OCI-M1 (cell line): ENCODE data around the gene IFT25.

Source experiments
- DNase-seq: peaks from one replicate; lab custom pipeline; 2025; lab: John Stamatoyannopoulos, UW

The IFT25 gene

GRCh38 chr1:53929246-53929960 lies 16.1 kb downstream of the IFT25 start:
- DNase-seq, result no peak

DNA sequence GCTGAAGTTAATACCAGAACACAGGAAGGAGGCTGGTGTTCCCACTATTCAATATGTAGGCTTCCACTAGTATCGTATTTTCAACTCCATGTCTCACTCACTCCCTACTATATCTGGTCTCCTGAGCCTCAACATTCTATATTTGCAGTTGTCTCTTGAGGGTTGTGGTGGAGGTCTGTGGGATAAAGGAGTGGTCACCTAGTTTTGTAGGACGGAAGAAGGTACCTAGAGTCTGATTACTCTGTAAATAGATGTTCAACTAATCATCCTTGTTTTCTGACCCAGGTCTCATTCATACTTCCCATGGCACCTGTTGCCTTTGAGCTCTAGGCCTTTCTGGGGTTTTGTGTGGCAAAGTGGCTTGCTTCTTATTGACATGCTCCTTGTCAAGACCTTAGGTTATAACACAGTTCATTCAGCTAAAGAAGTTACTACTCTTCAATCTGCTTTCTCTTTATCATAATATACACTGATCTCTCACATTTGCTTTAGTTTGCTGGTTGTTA lies 18.1 kb downstream of the IFT25 start:
- no peak for DNase-seq

- DNase-seq, result peak; percentile 49
Observed at GRCh38 chr1:53919675-53920066, 25.8 kb downstream of the IFT25 start.

- no peak for DNase-seq
Observed at GRCh38 chr1:53918343-53918742, 27.2 kb downstream of the IFT25 start.

- DNase-seq, result peak; percentile 12
Observed at GRCh38 chr1:53913352-53914033, 32.0 kb downstream of the IFT25 start.

DNA sequence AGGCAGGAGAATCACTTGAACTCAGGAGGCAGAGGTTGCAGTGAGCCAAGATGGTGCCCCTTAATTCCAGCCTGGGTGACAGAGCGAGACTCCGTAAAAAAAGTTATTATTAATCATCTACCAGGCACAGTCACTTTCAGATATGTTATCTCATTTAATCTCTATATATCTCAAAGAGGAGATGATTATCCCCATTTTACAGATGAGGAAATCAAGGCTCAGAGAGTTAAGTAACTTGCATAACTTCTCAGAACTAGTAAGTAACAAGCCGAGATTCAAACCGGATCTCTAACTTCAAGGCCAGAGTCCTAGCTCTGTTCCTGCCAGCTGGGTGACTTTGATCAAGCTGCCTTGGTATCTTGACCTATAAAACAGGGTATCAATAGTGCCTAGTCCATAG lies 34.1 kb downstream of the IFT25 start:
- DNase-seq, result no peak

- no peak for DNase-seq
Observed at GRCh38 chr1:53909946-53910345, 35.6 kb downstream of the IFT25 start.

GRCh38 chr1:53906121-53906520 lies 39.4 kb downstream of the IFT25 start:
- no peak for DNase-seq

DNA sequence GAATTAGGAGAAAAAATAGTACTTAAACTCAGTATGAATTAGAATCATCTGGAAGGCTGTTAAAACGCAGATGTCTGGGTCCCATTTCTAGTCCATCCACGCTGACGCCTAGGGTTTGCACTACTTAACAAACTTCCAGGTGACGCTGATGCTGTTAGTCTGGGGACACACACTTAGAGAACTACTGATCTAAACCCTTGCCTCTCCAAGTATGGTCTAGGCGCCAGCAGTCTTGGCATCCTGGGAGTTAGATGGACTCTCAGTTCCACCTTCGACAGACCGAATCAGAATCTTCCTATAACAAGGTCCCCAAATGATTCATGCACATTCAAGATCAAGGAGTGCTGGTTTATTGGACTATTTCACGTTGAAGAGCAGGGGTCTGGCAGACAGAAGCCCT lies 40.0 kb downstream of the IFT25 start:
- no peak for DNase-seq

- DNase-seq, result no peak
Observed at GRCh38 chr1:53902235-53903138, 43.0 kb downstream of the IFT25 start.

DNA sequence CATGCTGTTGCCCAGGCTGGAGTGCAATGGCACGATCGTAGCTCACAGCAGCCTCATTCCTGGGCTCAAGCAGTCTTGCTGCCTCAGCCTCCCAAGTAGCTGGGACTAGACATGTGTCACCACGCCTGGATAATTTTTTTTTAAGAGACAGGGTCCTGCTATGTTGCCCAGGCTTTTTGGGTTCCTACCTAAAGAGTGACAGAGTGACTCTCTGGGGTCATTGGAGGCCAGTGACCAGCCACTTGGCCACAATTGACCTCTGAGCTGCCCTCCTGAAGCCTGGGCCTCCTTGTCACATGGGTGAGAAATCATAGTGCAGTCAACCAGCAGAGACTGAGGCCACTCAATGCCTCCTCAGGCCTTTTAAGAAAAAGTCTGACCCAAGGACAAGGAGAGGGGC lies 45.8 kb downstream of the IFT25 start:
- no peak for DNase-seq

DNA sequence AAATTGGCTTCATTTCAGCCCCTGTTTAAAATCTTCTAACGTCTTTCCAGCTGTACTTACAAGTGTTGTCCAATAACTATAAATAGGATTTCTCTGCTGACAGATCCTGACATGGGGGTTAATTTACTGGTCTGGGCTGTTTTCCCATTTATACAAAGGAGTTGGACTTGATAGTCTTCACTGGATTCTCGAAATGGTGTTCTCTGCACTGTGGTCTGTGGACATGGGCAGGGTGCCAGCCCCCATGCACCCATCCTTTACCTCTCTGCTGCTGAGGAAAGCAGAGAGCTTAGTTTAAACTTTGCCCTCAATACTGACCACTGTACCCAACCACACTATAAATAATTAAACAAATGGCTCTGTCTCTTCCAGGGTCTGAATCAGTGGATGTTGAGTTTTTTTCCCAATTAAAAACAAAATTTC lies 46.3 kb downstream of the IFT25 start:
- no peak for DNase-seq

DNA sequence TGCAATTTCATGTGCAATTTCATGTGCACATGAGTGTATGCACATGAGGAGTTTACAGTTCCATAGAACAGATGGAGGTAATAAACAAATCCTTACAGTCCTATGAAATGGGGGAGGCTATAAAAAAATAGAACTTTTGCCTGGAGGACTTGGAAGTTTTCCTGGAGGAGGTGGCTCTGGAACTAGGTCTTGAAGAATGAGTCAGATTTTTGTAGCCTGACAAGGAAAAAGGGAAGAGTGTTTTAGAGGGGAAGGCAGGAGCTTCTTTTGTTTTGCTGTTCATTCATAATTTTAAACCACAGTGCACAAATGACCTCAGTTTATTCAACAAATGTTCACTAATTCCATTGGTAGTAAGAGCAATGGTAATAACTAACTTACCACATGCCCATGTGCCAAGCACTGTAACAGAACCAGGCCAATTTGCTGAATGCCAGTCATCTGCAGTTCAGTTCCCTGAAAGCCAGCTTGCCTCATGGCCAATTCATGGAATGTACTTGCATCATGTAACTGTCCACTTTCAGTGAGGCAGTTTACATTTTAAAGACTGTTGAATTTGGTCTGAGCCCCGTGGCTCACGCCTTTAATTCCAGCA lies 48.8 kb downstream of the IFT25 start:
- peak; percentile 34 for DNase-seq

- no peak for DNase-seq
Observed at GRCh38 chr1:53895421-53895820, 50.1 kb downstream of the IFT25 start.

GRCh38 chr1:53894644-53895043 lies 50.9 kb downstream of the IFT25 start:
- DNase-seq, result no peak

DNA sequence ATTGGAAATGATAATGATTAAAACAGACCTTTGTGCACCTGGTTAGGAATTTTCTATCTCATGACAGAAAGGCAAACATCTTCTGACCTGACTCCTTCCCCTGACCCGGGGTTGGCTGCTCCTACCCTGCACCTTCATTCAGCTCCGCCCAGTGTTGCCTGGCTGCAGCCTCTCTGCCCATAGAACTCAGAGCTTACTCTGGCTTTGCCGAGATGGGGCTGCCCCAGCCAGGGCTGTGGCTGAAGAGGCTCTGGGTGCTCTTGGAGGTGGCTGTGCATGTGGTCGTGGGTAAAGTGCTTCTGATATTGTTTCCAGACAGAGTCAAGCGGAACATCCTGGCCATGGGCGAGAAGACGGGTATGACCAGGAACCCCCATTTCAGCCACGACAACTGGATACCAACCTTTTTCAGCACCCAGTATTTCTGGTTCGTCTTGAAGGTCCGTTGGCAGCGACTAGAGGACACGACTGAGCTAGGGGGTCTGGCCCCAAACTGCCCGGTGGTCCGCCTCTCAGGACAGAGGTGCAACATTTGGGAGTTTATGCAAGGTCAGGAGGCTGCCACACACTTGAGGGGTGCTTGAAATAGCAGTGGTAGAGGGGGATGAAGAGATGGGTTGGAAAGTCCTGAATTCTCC lies 51.4 kb downstream of the IFT25 start, which contains the start of gene DIO1:
DIO1 (plus strand) TSS at position 189 of the 638 bp plus-strand sequence; CDS start at position 213, 24 bp downstream.
- DNase-seq, result no peak

DNA sequence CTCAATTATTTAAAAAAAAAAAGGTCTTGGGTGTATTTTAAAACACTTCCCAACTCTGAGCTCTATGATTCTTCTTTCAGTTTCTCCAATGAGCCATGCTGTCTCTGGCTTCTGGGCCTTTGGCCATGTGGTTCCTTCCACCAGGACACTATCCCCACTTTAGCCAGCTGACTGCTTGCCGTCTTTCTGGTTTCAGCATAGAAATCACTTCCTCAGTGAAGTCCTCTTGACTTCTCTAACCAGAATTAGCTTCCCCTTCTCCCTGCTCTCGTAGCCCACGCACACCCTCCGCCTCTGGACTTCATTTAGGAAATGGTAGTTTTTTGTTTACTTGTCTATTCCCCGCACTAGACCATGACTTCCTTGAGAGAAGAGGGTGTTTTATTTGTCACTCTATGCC lies 52.6 kb downstream of the IFT25 start:
- DNase-seq, result peak; percentile 17

DNA sequence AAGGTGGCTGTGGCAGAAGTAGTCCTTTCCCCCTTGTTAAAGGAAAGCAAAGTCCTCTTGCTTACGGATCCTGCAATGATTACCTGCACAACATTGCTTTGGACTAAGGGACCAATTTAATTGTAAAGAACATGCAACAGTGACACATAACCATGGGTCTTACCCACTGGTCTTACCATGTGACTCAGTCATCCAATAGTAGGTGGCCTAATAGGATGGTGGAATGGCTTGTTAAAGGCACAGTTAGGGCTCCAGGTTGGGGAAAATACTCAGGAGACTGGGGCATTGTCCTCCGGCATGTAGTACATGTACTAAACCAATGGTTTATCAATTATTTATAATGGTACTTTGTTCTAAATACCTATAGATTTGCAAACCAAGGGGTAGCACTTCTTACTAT lies 53.8 kb downstream of the IFT25 start:
- no peak for DNase-seq

- no peak for DNase-seq
Observed at GRCh38 chr1:53891018-53891417, 54.5 kb downstream of the IFT25 start.

DNA sequence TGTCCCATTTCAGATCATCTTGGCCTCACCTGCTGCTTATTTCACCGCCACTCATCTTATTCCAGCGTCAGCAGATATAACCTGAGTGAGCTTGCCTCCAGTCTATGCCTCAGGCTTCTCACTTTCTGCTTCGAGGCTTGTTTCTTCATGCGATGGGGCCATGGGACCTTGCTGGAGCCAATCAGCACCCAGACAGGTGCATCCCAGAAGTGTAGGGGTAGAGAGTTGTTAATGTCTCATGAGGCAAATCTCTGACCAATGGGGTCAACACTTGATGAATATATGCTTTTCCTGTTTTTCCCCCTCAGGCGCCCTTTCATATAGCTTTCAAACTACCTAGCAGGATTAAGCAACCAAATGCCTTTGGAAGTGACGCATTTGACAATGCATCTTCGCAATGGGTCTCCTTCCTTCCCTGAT lies 55.0 kb downstream of the IFT25 start:
- no peak for DNase-seq
